Stimulated activated naive B cell treated with anti-CD40 and anti-IgM and Interleukin-4, amounts not matched to agents 10 μg/mL and 1 μg/mL and 100 μg/mL, for 72 hours (primary cell): ENCODE results near the gene NFIC.

Experiments used
- ATAC-seq, 2 donors: fragments of 150-1000 bp; cut with Tn5 transposase; replicated peaks; 2 replicates each; pipeline ENCODE4 v1.10.0; 2021; ENCODE audit warnings: moderate library complexity in 1 of 2
- DNase-seq: peaks from one replicate; pipeline ENCODE4 v3.0.0; 2021
- H3K27ac Mint-ChIP-seq: one replicate; pipeline ENCODE4 v1.8.0; 2022; ENCODE audit warnings: mild to moderate bottlenecking, mixed read lengths
- H3K27me3 Mint-ChIP-seq, 2 donors: one replicate each; pipeline ENCODE4 v1.8.0; 2022; ENCODE audit warnings: mixed read lengths in 2 of 2
- H3K36me3 Mint-ChIP-seq, 2 donors: one replicate each; pipeline ENCODE4 v1.8.0; 2022; ENCODE audit warnings: mixed read lengths in 2 of 2, mild to moderate bottlenecking in 1 of 2
- H3K4me1 Mint-ChIP-seq, 2 donors: one replicate each; pipeline ENCODE4 v1.8.0; 2022; ENCODE audit warnings: mixed read lengths in 2 of 2, mild to moderate bottlenecking in 1 of 2
- H3K4me3 Mint-ChIP-seq, 2 donors: one replicate each; pipeline ENCODE4 v1.8.0; 2022; ENCODE audit warnings: mild to moderate bottlenecking in 2 of 2, mixed read lengths in 2 of 2, moderate library complexity in 1 of 2
- H3K9me3 Mint-ChIP-seq, 2 donors: one replicate each; pipeline ENCODE4 v1.8.0; 2022; ENCODE audit warnings: mixed read lengths in 2 of 2, mild to moderate bottlenecking in 1 of 2

Gene NFIC

DNA sequence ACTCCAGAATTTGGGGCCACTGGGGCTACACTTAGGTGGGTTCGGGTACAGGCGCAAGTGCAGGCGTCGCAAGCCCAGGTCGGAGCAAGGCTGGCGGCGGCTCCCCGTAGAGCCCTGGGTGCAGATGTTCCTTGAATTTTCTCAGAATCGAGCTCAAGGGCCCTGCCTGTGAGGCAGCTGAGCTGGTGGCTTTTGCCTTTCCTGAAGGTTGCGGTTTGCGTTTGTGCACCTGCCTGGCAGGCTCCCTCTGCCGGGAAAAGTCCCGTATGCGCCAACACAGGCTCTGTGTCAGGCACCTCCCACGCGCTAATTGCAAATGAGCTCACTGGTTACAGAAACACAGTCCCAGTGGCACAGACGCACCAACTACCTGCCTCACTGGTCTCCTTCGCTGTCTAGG is 128.2 kb downstream of the NFIC start:
- no peaks in the 10 kb centered on the region for H3K27me3 Mint-ChIP-seq
- H3K4me1 Mint-ChIP-seq: peaks cover 7 to 16% of the 10 kb centered on the region in 2 donors
- H3K27ac Mint-ChIP-seq: no peak overlapping the region
- ATAC-seq (no peak), DNase-seq (no peak)
- H3K9me3 Mint-ChIP-seq: no peaks in the 10 kb centered on the region
- H3K4me3 Mint-ChIP-seq: no peak overlapping the region
- peaks cover 37 to 46% of the 10 kb centered on the region in 2 donors for H3K36me3 Mint-ChIP-seq

DNA sequence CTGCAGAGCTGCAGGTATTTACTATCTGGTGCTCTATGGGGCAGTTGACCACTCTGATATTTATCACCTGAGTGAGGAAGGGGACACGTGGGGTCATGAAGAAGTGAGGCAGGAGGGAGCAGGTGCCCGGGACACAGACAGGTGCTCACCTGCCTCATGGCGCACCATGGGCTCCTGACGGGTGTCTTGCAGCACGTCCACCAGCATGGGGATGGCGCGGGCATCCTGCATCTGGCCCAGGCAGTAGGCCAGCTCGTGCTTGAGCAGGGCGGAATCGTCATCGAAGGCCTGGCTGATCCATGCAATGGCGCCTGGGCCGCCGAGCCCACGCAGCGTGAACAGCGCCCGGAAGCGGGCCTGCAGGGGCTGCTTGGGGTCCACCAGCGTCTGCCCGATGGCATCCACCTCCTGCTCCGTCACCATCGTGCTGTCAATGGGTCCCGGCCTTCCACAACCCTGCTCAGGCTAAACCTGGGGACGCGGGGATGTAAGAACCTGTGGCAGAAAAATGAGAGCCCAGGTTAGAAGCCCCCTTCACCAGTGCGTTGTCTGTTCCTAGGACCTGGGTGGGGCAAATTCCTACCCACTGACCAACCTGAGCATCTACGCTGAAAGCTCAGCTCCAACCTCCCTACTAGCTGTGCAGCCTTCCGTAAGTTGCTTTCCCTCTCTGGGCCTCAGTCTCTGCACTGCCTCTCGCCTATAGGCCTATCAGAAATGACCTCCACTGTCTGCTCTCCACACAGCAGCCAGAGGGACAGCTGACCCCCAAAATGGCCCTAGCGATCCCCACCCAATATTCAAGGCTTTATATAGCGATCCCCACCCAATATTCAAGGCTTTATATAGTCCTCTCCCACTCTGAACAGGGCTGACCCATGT is 130.2 kb downstream of the NFIC start:
- H3K27ac Mint-ChIP-seq: no peak overlapping the region
- DNase-seq: no peak

DNA sequence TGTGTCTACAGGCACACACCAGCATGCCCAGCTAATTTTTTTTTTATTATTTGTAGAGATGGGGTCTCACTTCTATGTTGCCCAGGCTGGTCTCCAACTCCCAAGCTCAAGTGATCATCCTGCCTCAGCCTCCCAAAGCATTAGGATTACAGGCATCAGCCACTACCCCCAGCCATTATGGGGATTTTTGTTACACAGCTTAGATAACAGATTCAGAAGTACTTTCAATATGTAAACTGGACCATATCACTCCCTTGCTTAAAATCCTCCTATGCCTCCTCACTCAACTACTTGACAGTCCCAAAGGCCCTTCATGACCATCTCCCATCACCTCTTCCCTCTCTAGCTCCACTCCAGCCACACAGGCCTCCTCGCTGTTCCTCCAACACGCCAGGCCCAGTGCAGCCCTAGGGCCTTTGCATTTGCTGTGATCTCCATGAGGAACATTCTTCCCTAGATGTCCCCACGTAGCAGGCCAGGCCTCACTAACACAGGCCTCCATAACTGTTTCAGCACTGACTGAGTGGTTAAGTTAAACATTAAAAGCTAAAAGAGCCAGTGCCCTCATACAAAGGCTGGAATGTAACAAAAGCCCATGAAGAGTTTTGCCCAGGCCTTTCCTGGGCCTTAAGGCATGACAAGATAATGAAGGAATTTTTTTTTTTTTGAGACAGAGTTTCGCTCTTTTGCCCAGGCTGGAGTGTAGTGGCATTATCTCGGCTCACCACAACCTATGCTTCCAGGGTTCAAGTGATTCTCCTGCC is 131.6 kb downstream of the NFIC start:
- ATAC-seq (no peak), DNase-seq (no peak)
- Mint-ChIP-seq H3K4me3 (no peak overlapping the region), H3K27ac (no peak overlapping the region), H3K4me1 (peaks cover 13 to 26% of the 10 kb centered on the region in 2 donors), H3K36me3 (peaks cover 30 to 35% of the 10 kb centered on the region in 2 donors), H3K9me3 (no peaks in the 10 kb centered on the region), H3K27me3 (no peaks in the 10 kb centered on the region)

More for the DNA sequence above, 130.2 kb downstream of the NFIC start:
- H3K4me3 Mint-ChIP-seq: no peak overlapping the region
- no peak for ATAC-seq
- H3K9me3 Mint-ChIP-seq: no peaks in the 10 kb centered on the region
- peaks cover 13 to 26% of the 10 kb centered on the region in 2 donors for H3K4me1 Mint-ChIP-seq
- H3K36me3 Mint-ChIP-seq: peaks cover 35 to 41% of the 10 kb centered on the region in 2 donors
- H3K27me3 Mint-ChIP-seq: no peaks in the 10 kb centered on the region

GRCh38 chr19:3499738-3500428 is 133.5 kb downstream of the NFIC start:
- H3K27me3 Mint-ChIP-seq: no peaks in the 10 kb centered on the region
- H3K4me1 Mint-ChIP-seq: peaks cover 17 to 38% of the 10 kb centered on the region in 2 donors
- H3K36me3 Mint-ChIP-seq: peaks cover 16 to 30% of the 10 kb centered on the region in 2 donors
- no peak for DNase-seq
- ATAC-seq: peak; percentile 14 to 25
- peak overlapping the region; percentile 93 to 94 for H3K4me3 Mint-ChIP-seq
- H3K27ac Mint-ChIP-seq: peak overlapping the region; percentile 100
- no peaks in the 10 kb centered on the region for H3K9me3 Mint-ChIP-seq

- Mint-ChIP-seq H3K27ac (peak within 1 kb of the TSS; percentile 100), H3K27me3 (no peaks in the 10 kb centered on the region), H3K4me1 (peaks cover 17 to 38% of the 10 kb centered on the region in 2 donors), H3K9me3 (no peaks in the 10 kb centered on the region), H3K4me3 (peak within 1 kb of the TSS; percentile 93 to 94), H3K36me3 (peaks cover 9 to 25% of the 10 kb centered on the region in 2 donors)
- peak; percentile 96 for DNase-seq
- ATAC-seq: peak; percentile 92 to 93
Observed at GRCh38 chr19:3500429-3501101, 134.2 kb downstream of the NFIC start, which contains the start of gene DOHH. DOHH (minus strand) TSS chr19:3500674; CDS start chr19:3496814, 3,860 bp downstream.

DNA sequence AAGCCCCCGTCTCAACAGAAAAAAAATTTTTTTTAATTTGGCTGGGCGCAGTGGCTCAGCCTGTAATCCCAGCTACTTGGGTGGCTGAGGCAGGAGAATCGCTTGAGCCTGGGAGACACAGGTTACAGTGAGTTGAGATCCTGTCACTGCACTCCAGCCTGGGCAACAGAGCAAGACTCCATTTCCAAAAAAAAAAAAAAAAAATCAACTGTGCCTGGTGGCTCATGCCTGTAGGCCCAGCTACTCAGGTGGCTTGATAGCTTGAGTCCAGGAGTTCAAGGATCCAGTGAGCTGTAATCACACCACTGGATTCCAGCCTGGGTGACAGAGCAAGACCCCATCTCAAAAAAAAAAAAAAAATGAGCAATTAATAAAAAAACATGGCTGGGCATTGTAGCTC is 135.4 kb downstream of the NFIC start:
- Mint-ChIP-seq H3K4me3 (no peak overlapping the region), H3K27ac (no peak overlapping the region), H3K9me3 (no peaks in the 10 kb centered on the region), H3K4me1 (peaks cover 20 to 41% of the 10 kb centered on the region in 2 donors), H3K27me3 (no peaks in the 10 kb centered on the region), H3K36me3 (peaks cover 6 to 20% of the 10 kb centered on the region in 2 donors)
- ATAC-seq: no peak
- no peak for DNase-seq

- H3K36me3 Mint-ChIP-seq: peaks cover 8 to 13% of the 10 kb centered on the region in 2 donors
- H3K9me3 Mint-ChIP-seq: no peaks in the 10 kb centered on the region
- DNase-seq (no peak), ATAC-seq (no peak)
- peaks cover 25 to 47% of the 10 kb centered on the region in 2 donors for H3K4me1 Mint-ChIP-seq
- H3K27ac Mint-ChIP-seq: no peak overlapping the region
- H3K4me3 Mint-ChIP-seq: no peak overlapping the region
- no peaks in the 10 kb centered on the region for H3K27me3 Mint-ChIP-seq
Observed at GRCh38 chr19:3503036-3503572, 136.7 kb downstream of the NFIC start.

GRCh38 chr19:3504735-3505134 is 138.4 kb downstream of the NFIC start:
- no peaks in the 10 kb centered on the region for H3K9me3 Mint-ChIP-seq

GRCh38 chr19:3505598-3506383 is 139.4 kb downstream of the NFIC start, which contains the start of gene FZR1:
FZR1 (plus strand) TSS chr19:3506311; CDS start chr19:3522990, 16,679 bp downstream.
- Mint-ChIP-seq H3K9me3 (no peaks in the 10 kb centered on the region), H3K27me3 (no peaks in the 10 kb centered on the region), H3K36me3 (peaks cover 19 to 20% of the 10 kb centered on the region in 2 donors), H3K4me1 (peaks cover 36 to 54% of the 10 kb centered on the region in 2 donors), H3K27ac (peak within 1 kb of the TSS; percentile 97), H3K4me3 (peak within 1 kb of the TSS; percentile 88 to 96)
- ATAC-seq (peak; percentile 91 to 97), DNase-seq (peak; percentile 99)

More at GRCh38 chr19:3504735-3505134, 138.4 kb downstream of the NFIC start:
- Mint-ChIP-seq H3K4me1 (peaks cover 33 to 52% of the 10 kb centered on the region in 2 donors), H3K36me3 (peaks cover 16% of the 10 kb centered on the region in 2 donors), H3K27me3 (no peaks in the 10 kb centered on the region), H3K27ac (peak overlapping the region; percentile 39), H3K4me3 (peak overlapping the region; percentile 88 to 96)
- ATAC-seq (no peak), DNase-seq (no peak)

- H3K27me3 Mint-ChIP-seq: no peaks in the 10 kb centered on the region
- peak overlapping the region; percentile 96 for H3K27ac Mint-ChIP-seq
- peak overlapping the region; percentile 88 to 96 for H3K4me3 Mint-ChIP-seq
- peaks cover 33 to 56% of the 10 kb centered on the region in 2 donors for H3K4me1 Mint-ChIP-seq
- ATAC-seq (no peak), DNase-seq (no peak)
- no peaks in the 10 kb centered on the region for H3K9me3 Mint-ChIP-seq
- H3K36me3 Mint-ChIP-seq: peaks cover 23% of the 10 kb centered on the region in 2 donors
Observed at GRCh38 chr19:3506384-3507340, 140.3 kb downstream of the NFIC start.

- Mint-ChIP-seq H3K4me1 (peaks cover 36 to 65% of the 10 kb centered on the region in 2 donors), H3K27me3 (no peaks in the 10 kb centered on the region), H3K36me3 (peaks cover 23% of the 10 kb centered on the region in 2 donors), H3K9me3 (no peaks in the 10 kb centered on the region), H3K4me3 (peak overlapping the region; percentile 88), H3K27ac (peak overlapping the region; percentile 96)
- ATAC-seq (no peak), DNase-seq (no peak)
Observed at GRCh38 chr19:3507371-3508120, 141.2 kb downstream of the NFIC start.
